PC-9 (cell line): ENCODE results near the gene GFRA1.

Source experiments
- CTCF ChIP-seq: fragments of 200-600 bp; sonication (generic); conservative IDR thresholded peaks from 2 replicates; pipeline ENCODE4 v1.6.1; 2017; ENCODE audit warnings: mixed run types, antibody characterized with exemption, mild to moderate bottlenecking, moderate library complexity
- EZH2 ChIP-seq: fragments of 200-600 bp; sonication (generic); IDR thresholded peaks from 2 replicates; pipeline ENCODE4 v1.8.0; 2017; ENCODE audit warnings: antibody characterized with exemption, low read depth

- no peak for TF ChIP-seq CTCF
- TF ChIP-seq EZH2, result no peak
Measured at GRCh38 chr10:116055917-116056252, 217.1 kb downstream of the GFRA1 start.
